ENCODE measurements around the gene EPHB1.

DNA sequence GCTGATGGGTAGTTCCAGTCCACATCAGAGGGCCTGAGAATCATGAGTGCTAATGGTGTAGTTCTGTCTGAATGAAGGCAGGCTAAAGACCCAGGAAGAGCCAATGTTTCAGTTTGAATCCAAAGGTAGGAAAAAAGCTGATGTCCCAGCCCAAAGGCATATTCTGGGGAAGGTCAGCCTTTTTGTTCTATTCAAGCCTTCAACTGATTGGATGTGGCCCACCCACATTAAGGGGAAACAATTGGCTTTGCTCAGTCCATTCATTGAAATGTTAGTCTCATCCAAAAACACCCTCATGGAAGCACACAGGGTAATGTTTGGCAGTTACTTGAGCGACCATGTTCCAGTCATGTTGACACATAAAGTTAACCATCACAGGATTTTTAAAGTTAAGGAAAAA, 25.9 kb downstream of the EPHB1 start:
- TF ChIP-seq, protein P1, sequence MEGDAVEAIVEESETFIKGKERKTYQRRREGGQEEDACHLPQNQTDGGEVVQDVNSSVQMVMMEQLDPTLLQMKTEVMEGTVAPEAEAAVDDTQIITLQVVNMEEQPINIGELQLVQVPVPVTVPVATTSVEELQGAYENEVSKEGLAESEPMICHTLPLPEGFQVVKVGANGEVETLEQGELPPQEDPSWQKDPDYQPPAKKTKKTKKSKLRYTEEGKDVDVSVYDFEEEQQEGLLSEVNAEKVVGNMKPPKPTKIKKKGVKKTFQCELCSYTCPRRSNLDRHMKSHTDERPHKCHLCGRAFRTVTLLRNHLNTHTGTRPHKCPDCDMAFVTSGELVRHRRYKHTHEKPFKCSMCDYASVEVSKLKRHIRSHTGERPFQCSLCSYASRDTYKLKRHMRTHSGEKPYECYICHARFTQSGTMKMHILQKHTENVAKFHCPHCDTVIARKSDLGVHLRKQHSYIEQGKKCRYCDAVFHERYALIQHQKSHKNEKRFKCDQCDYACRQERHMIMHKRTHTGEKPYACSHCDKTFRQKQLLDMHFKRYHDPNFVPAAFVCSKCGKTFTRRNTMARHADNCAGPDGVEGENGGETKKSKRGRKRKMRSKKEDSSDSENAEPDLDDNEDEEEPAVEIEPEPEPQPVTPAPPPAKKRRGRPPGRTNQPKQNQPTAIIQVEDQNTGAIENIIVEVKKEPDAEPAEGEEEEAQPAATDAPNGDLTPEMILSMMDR (IDR thresholded peaks at IDR 0.05): no peak
- TF ChIP-seq POLR2A (IDR thresholded peaks at IDR 0.05): no peak
- no peak for TF ChIP-seq EP300 (IDR thresholded peaks at IDR 0.05; ENCODE audit: low read depth)
- no peak for TF ChIP-seq POLR2AphosphoS5 (IDR thresholded peaks at IDR 0.05)

Data from transverse colon (tissue), 4 donors.